Sigmoid colon (tissue), 7 donors: Measurements from ENCODE around the gene DNAI1. TPM values are rescaled to one million over a fixed set of nuclear protein-coding genes. Genes with fewer than 3 reads are reported as not detected.

ENCODE experiments used
- DNase-seq: peaks from one replicate; pipeline ENCODE4 v3.0.0-alpha.2; 2019
- H3K27ac ChIP-seq, 4 donors: fragments of 200-600 bp; sonication (generic); one replicate each; pipeline ENCODE4 v1.5.1; 2016 to 2019; ENCODE audit warnings: mild to moderate bottlenecking in 1 of 4
- H3K27me3 ChIP-seq, 3 donors: fragments of 200-600 bp; sonication (generic); one replicate each; pipeline ENCODE4 v1.5.1; 2019; ENCODE audit warnings: mild to moderate bottlenecking in 1 of 3
- H3K36me3 ChIP-seq, 4 donors: fragments of 200-600 bp; sonication (generic); one replicate each; pipeline ENCODE4 v1.5.1; 2016 to 2019
- H3K4me1 ChIP-seq, 4 donors: fragments of 200-600 bp; sonication (generic); one replicate each; pipeline ENCODE4 v1.5.1; 2017 to 2019
- H3K4me3 ChIP-seq, 4 donors: fragments of 200-600 bp; sonication (generic); one replicate each; pipeline ENCODE4 v1.5.1; 2017 to 2019; ENCODE audit warnings: mild to moderate bottlenecking in 2 of 4, moderate library complexity in 1 of 4
- H3K9me3 ChIP-seq, 4 donors: fragments of 200-600 bp in 3 of 4; sonication (generic) in 3 of 4; one replicate each; pipeline versions ENCODE4 v1.5.1 to v1.6.1; 2013 to 2019
- CTCF ChIP-seq, 4 experiments: fragments of 450-650 bp in 3 of 4; fragments of 200-600 bp in 1 of 4; IDR thresholded peaks; one replicate each; pipeline ENCODE4 v1.5.1; 2016 to 2019; ENCODE audit warnings: antibody characterized with exemption in 4 of 4, mild to moderate bottlenecking in 3 of 4, moderate library complexity in 2 of 4
- EP300 ChIP-seq, 4 donors: sonication (generic); formaldehyde crosslinking; IDR thresholded peaks; one replicate each; pipeline ENCODE4 v1.6.1; 2017; ENCODE audit warnings: antibody characterized with exemption in 4 of 4
- POLR2A ChIP-seq, 2 donors: fragments of 450-650 bp; IDR thresholded peaks; one replicate each; pipeline ENCODE4 v1.6.1; 2016; ENCODE audit warnings: antibody characterized with exemption in 2 of 2, mild to moderate bottlenecking in 2 of 2, moderate library complexity in 2 of 2
- POLR2AphosphoS5 ChIP-seq, 4 donors: sonication (generic); formaldehyde crosslinking; IDR thresholded peaks; one replicate each; pipeline ENCODE4 v1.6.1; 2017; ENCODE audit warnings: antibody characterized with exemption in 4 of 4
- WGBS, 2 donors: extraction: QIAGEN DNeasy Blood & Tissue Kit; methylation state at CpG; one replicate each; pipeline ENCODE4 v1.1.7; 2013; 5-methylcytosine and 5-hydroxymethylcytosine counted together
- intact Hi-C: fragments of 100-400 bp; cut with DNase I; formaldehyde crosslinking; loops from one replicate; pipeline ENCODE4 v1.15.1; 2023
- polyA plus RNA-seq, 3 donors: library from polyadenylated mRNA; stranded (reverse); fragments of 200-250 nt; gene quantifications; one replicate each; pipeline ENCODE4 v1.2.3, GENCODE V29; 2013
- total RNA-seq, 4 donors: library from RNA; depleted of rRNA; stranded (reverse); fragments of >200 nt; gene quantifications; one replicate each; pipeline ENCODE4 v1.1.0, GENCODE V29; 2016
- donor health status: healthy with polysubstance abuse.
- donor health status: Bipolar disorder and iron deficiency.
- donor health status: healthy.

The DNAI1 gene
- total and polyA plus RNA-seq, 7 donors, result under 0.01 to 0.01 TPM; not detected in 5

DNA sequence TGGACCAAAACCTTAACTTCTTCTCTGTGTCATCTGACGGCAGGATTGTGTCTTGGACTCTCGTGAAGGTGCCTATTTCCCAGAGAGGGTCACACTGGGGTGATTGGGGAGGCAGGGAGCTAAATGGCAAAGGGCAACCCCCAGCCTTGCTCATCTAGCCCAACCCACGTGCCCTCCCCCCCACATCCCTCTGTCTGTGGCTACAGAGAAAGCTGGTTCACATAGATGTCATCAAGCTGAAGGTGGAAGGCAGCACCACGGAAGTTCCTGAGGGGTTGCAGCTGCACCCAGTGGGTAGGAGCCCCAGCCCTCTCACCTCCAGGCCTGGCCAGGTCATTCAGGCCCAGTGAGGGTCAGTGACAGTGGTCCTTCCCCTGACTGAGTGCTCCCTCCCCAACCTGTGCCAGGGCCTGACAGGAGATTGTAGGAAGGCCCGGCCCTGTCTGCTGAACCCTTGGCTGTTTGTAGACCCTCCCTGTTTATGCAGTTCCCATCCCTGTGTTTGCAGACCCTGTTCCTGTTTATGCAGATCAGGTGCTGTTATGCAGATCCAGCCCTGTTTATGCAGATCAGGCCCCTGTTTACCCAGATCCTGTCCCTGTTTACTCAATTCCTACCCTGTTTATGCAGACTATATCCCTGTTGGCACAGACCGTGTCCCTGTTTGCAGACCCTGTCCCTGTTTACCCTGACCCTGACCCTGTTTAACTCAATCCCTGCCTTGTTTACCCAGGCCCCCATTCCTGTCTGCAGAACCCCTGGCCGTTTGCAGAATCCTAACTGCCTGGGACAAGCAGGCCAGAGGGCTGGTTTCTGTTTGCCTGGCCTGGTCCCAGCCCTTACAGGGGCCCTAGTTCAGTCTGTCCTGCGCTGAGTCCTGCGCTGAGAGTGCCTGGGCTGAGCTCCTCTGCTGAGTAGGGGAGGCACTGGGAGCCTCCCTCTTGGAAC lies 53.8 kb downstream of the DNAI1 start:
- H3K27me3 ChIP-seq, result no peaks in the 10 kb centered on the region
- no peak overlapping the region for H3K4me3 ChIP-seq
- no peaks in the 10 kb centered on the region for H3K4me1 ChIP-seq
- H3K27ac ChIP-seq, result no peak overlapping the region
- intact Hi-C loops, result no loop called here
- no peak for TF ChIP-seq POLR2A (IDR thresholded peaks at IDR 0.05)
- no peak for TF ChIP-seq POLR2AphosphoS5 (IDR thresholded peaks at IDR 0.05)
- TF ChIP-seq CTCF (IDR thresholded peaks at IDR 0.05), result no peak
- no peak for TF ChIP-seq EP300 (IDR thresholded peaks at IDR 0.05)
- peak; percentile 51 for DNase-seq
- no peaks in the 10 kb centered on the region for H3K9me3 ChIP-seq
- 61 to 74% methylated on average over 9 of the region's 9 CpGs for WGBS, 2 donors
- H3K36me3 ChIP-seq, result no peaks in the 10 kb centered on the region

- no peaks in the 10 kb centered on the region for H3K4me1 ChIP-seq
- WGBS, 2 donors, result 82% methylated on average over 2 of the region's 2 CpGs
- intact Hi-C loops, result no loop called here
- peak; percentile 55 for DNase-seq
- no peaks in the 10 kb centered on the region for H3K36me3 ChIP-seq
- H3K9me3 ChIP-seq, result no peaks in the 10 kb centered on the region
- no peaks in the 10 kb centered on the region for H3K27me3 ChIP-seq
- no peak for TF ChIP-seq EP300 (IDR thresholded peaks at IDR 0.05)
- no peak for TF ChIP-seq CTCF (IDR thresholded peaks at IDR 0.05)
- TF ChIP-seq POLR2A (IDR thresholded peaks at IDR 0.05), result no peak
- TF ChIP-seq POLR2AphosphoS5 (IDR thresholded peaks at IDR 0.05), result no peak
- no peak overlapping the region for H3K4me3 ChIP-seq
- no peak overlapping the region for H3K27ac ChIP-seq
These were observed 55.1 kb downstream of the DNAI1 start for GRCh38 chr9:34513567-34514214.

DNA sequence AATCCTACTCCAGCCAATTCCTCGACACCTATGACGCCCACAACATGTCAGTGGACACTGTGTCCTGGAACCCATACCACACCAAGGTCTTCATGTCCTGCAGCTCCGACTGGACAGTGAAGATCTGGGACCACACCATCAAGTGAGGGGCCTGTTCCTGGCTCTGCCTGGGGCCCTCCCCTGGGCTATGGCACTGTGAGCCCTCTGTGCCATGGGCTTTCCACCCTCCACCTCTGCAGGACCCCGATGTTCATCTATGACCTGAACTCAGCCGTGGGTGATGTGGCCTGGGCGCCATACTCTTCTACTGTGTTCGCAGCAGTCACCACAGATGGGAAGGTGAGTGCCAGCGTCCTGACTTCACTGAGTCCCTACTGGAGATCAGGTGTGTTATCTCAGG lies 55.8 kb downstream of the DNAI1 start:
- TF ChIP-seq CTCF (IDR thresholded peaks at IDR 0.05), result no peak
- no peak for TF ChIP-seq EP300 (IDR thresholded peaks at IDR 0.05)
- TF ChIP-seq POLR2AphosphoS5 (IDR thresholded peaks at IDR 0.05), result no peak
- TF ChIP-seq POLR2A (IDR thresholded peaks at IDR 0.05), result no peak

DNA sequence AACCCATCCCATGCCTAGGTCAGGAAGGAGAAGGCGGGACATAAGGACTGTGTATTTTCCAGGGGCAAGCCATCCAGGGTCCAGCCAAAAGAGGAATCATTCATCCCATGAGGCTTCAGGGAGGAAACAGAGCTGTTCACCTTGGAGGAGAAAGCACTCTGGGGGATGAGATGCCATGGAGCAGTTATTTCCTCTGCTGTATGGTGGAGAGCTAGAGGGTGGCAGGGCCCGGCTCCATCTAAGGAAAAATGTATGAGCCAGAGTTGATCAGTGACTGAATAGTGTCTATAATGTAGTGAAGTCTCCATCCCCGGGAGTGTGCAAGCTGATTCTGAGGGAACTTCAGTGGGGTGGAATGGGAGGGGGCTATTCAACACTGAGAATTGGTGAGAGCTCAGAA lies 56.2 kb downstream of the DNAI1 start:
- 94 to 95% methylated on average over 3 of the region's 3 CpGs for WGBS, 2 donors
- no peaks in the 10 kb centered on the region for H3K4me1 ChIP-seq
- intact Hi-C loops, result no loop called here
- H3K4me3 ChIP-seq, result no peak overlapping the region
- DNase-seq, result peak; percentile 8
- TF ChIP-seq POLR2A (IDR thresholded peaks at IDR 0.05) (no peak), EP300 (IDR thresholded peaks at IDR 0.05) (no peak), CTCF (IDR thresholded peaks at IDR 0.05) (no peak), POLR2AphosphoS5 (IDR thresholded peaks at IDR 0.05) (no peak)
- H3K27ac ChIP-seq, result no peak overlapping the region
- no peaks in the 10 kb centered on the region for H3K9me3 ChIP-seq
- H3K36me3 ChIP-seq, result no peaks in the 10 kb centered on the region
- no peaks in the 10 kb centered on the region for H3K27me3 ChIP-seq

More for the DNA sequence above, 55.8 kb downstream of the DNAI1 start:
- no peak overlapping the region for H3K4me3 ChIP-seq
- H3K27ac ChIP-seq, result no peak overlapping the region
- peak; percentile 39 for DNase-seq
- no peaks in the 10 kb centered on the region for H3K4me1 ChIP-seq
- no peaks in the 10 kb centered on the region for H3K27me3 ChIP-seq
- intact Hi-C loops, result no loop called here
- H3K36me3 ChIP-seq, result no peaks in the 10 kb centered on the region
- 90 to 96% methylated on average over 8 of the region's 8 CpGs for WGBS, 2 donors
- no peaks in the 10 kb centered on the region for H3K9me3 ChIP-seq
